K562 (cell line): ENCODE results near the gene ANKRD11. TPM values are rescaled to one million over a fixed set of nuclear protein-coding genes. Genes with fewer than 3 reads are reported as not detected.
A peak's percentile ranks its signal among the peaks of the same experiment; 100 is the strongest.

ENCODE experiments used
- ATAC-seq: fragments of 200-7000 bp; cut with Tn5 transposase; 3 replicates; pipeline ENCODE4 v1.9.1; 2020; ENCODE audit warnings: moderate library complexity
- BruUV-seq: library from RNA; stranded (reverse); fragments of 400-500 nt; replicated peaks from 2 replicates; lab custom pipeline; 2021; lab: Mats Ljungman, UMichigan
- CTCF ChIA-PET: fragments of 300-600 bp; formaldehyde crosslinking; extraction: SDS; loops from one replicate; lab custom pipeline; 2021; ENCODE audit warnings: low intra/inter-chr PET ratio; lab: Yijun Ruan, JAX
- POLR2A ChIA-PET: fragments of 300-600, 350-650 bp; sonication (Branson Sonifier 250); formaldehyde crosslinking; extraction: SDS; loops from one replicate; lab custom pipeline; 2021; ENCODE audit warnings: antibody characterized with exemption, inconsistent platforms; lab: Yijun Ruan, JAX
- DNase-seq, 4 experiments: peaks; one replicate each; pipeline versions ENCODE4 v3.0.0 to v3.0.0-alpha.2; 2011 to 2018; ENCODE audit warnings: low spot score in 3 of 4, mixed read lengths in 3 of 4; ENCODE audit errors: extremely low read depth in 1 of 4
- FAIRE-seq: peaks from 2 replicates; lab custom pipeline; 2011; peaks lifted over from hg19 to GRCh38; lab: Jason Lieb, UNC
- H2AFZ ChIP-seq: 2 replicates; pipeline ENCODE4 v1.6.0; 2011; ENCODE audit warnings: low read depth, low read length, control low read depth, inconsistent platforms
- H3K27ac ChIP-seq: fragments of 200-600 bp; 3 replicates; pipeline ENCODE4 v1.8.0; 2011; ENCODE audit warnings: low read depth, mild to moderate bottlenecking, control low read depth, inconsistent platforms, low read length, moderate library complexity, mixed read lengths; ENCODE audit errors: extremely low read depth
- H3K27me3 ChIP-seq, 2 experiments: fragments of 300-600 bp in 1 of 2; 2 replicates in 1 of 2; 3 replicates in 1 of 2; pipeline versions ENCODE4 v1.6.0 to v1.8.0; 2011; ENCODE audit warnings: inconsistent platforms in 2 of 2, low read length in 2 of 2, mild to moderate bottlenecking in 1 of 2, mixed read lengths in 1 of 2, moderate library complexity in 1 of 2; ENCODE audit not compliant: control insufficient read depth in 2 of 2, insufficient read depth in 2 of 2
- H3K36me3 ChIP-seq: fragments of 300-600 bp; 3 replicates; pipeline ENCODE4 v1.8.0; 2011; ENCODE audit warnings: mild to moderate bottlenecking, low read length, inconsistent platforms; ENCODE audit not compliant: control insufficient read depth, insufficient read depth
- H3K4me1 ChIP-seq, 2 experiments: fragments of 200-600 bp in 1 of 2; replicated peaks in 1 of 2; 2 replicates in 1 of 2; 3 replicates in 1 of 2; pipeline versions ENCODE4 v1.5.1 to v1.8.0; 2011; ENCODE audit warnings: inconsistent platforms in 2 of 2, low read length in 2 of 2, mild to moderate bottlenecking in 1 of 2, mixed read lengths in 1 of 2, moderate library complexity in 1 of 2; ENCODE audit not compliant: control insufficient read depth in 2 of 2, insufficient read depth in 2 of 2
- H3K4me2 ChIP-seq: 2 replicates; pipeline ENCODE4 v1.6.1; 2011; ENCODE audit warnings: low read length, control low read depth, inconsistent platforms, mixed read lengths; ENCODE audit not compliant: insufficient read depth
- H3K4me3 ChIP-seq: fragments of 200-600 bp; sonication (generic), shearing (Covaris generic); 2 replicates; pipeline ENCODE4 v1.5.1; 2016; ENCODE audit warnings: control low read depth, inconsistent platforms
- H3K79me2 ChIP-seq: fragments of 200-600 bp; 3 replicates; pipeline ENCODE4 v1.8.0; 2011; ENCODE audit warnings: low read length, inconsistent platforms; ENCODE audit not compliant: control insufficient read depth, insufficient read depth
- H3K9ac ChIP-seq, 2 experiments: 2 replicates each; pipeline versions ENCODE4 v1.6.0 to v1.6.1; 2011; ENCODE audit warnings: low read depth in 2 of 2, low read length in 2 of 2, control low read depth in 1 of 2, inconsistent platforms in 1 of 2, mild to moderate bottlenecking in 1 of 2, mixed read lengths in 1 of 2; ENCODE audit not compliant: insufficient read depth in 1 of 2
- H3K9me1 ChIP-seq: one replicate; pipeline ENCODE4 v1.6.0; 2011; ENCODE audit warnings: inconsistent platforms, mild to moderate bottlenecking, low read length, moderate library complexity; ENCODE audit not compliant: control insufficient read depth, insufficient read depth
- H3K9me3 ChIP-seq: replicated peaks from 2 replicates; pipeline ENCODE4 v1.5.1; 2011; ENCODE audit warnings: low read depth, low read length, inconsistent platforms; ENCODE audit not compliant: control insufficient read depth, insufficient read depth
- H4K20me1 ChIP-seq: replicated peaks from 2 replicates; pipeline ENCODE4 v1.6.1; 2011; ENCODE audit warnings: low read length, inconsistent platforms, mixed read lengths; ENCODE audit not compliant: control insufficient read depth, insufficient read depth
- HEY1 ChIP-seq: fragments of 250-450 bp; sonication (Bioruptor Pico); IDR thresholded peaks from 2 replicates; pipeline ENCODE4 v1.5.0; 2020; ENCODE audit warnings: mild to moderate bottlenecking, moderate library complexity, borderline replicate concordance
- IFI16 ChIP-seq: fragments of 250-450 bp; sonication (Bioruptor Pico); IDR thresholded peaks from 2 replicates; pipeline ENCODE4 v2.1.2; 2022; ENCODE audit warnings: mild to moderate bottlenecking, inconsistent platforms
- KLF1 ChIP-seq: fragments of 450-650 bp; IDR thresholded peaks from 2 replicates; pipeline ENCODE4 v1.6.1; 2016; ENCODE audit warnings: missing genetic modification characterization, missing compliant biosample characterization
- PHB ChIP-seq: fragments of 250-450 bp; sonication (Bioruptor Pico); IDR thresholded peaks from 2 replicates; pipeline ENCODE4 v1.5.0; 2021
- PHF20 ChIP-seq: fragments of 450-650 bp; IDR thresholded peaks from 2 replicates; pipeline ENCODE4 v1.6.1; 2018; ENCODE audit not compliant: partially characterized antibody
- POLR2A ChIP-seq: fragments of 450-650 bp; conservative IDR thresholded peaks from 2 replicates; pipeline ENCODE4 v1.6.1; 2016
- POLR2G ChIP-seq: fragments of 200-400 bp; formaldehyde crosslinking; IDR thresholded peaks from 2 replicates; pipeline ENCODE4 v1.6.1; 2017; ENCODE audit warnings: low read depth, mild to moderate bottlenecking, antibody characterized with exemption, low read length, moderate library complexity
- POLR3G ChIP-seq: IDR thresholded peaks from 2 replicates; pipeline ENCODE4 v1.6.1; 2011; ENCODE audit not compliant: insufficient read length, insufficient replicate concordance; ENCODE audit errors: extremely low read depth
- RBM22 ChIP-seq: fragments of 200-400 bp; formaldehyde crosslinking; IDR thresholded peaks from 2 replicates; pipeline ENCODE4 v1.6.1; 2018; ENCODE audit warnings: low read length, low read depth; ENCODE audit not compliant: poor library complexity, severe bottlenecking
- SMARCA5 ChIP-seq: fragments of 450-650 bp; IDR thresholded peaks from 2 replicates; pipeline ENCODE4 v1.6.1; 2016
- ZNF124 ChIP-seq: sonication (generic); formaldehyde crosslinking; IDR thresholded peaks from 2 replicates; pipeline ENCODE4 v1.8.1; 2022; ENCODE audit warnings: missing genetic modification reagents
- ZNF444 ChIP-seq: fragments of 250-450 bp; sonication (Bioruptor Pico); IDR thresholded peaks from 2 replicates; pipeline ENCODE4 v1.4.0; 2020; ENCODE audit warnings: mild to moderate bottlenecking, moderate library complexity
- WGBS: fragments of 100-300 bp; shearing (Covaris generic); methylation state at CpG from one replicate; pipeline ENCODE4 v1.1.6; 2016; ENCODE audit warnings: low coverage, mixed read lengths; ENCODE audit not compliant: insufficient coverage; ENCODE audit errors: missing lambda C conversion rate; 5-methylcytosine and 5-hydroxymethylcytosine counted together
- in situ Hi-C: fragments of 300-500 bp; cut with MboI; formaldehyde crosslinking; loops from 4 replicates; pipeline ENCODE4 v1.15.0; 2018; ENCODE audit warnings: inconsistent platforms, mixed read lengths
- intact Hi-C: fragments of 100-400 bp; cut with micrococcal nuclease; formaldehyde crosslinking; loops from 2 replicates; pipeline ENCODE4 v1.14.2; 2022
- polyA plus RNA-seq, 8 experiments: library from polyadenylated mRNA; depleted of rRNA in 4 of 8; stranded (reverse) in 5 of 8; unstranded in 3 of 8; fragments of >200 nt; fragmentation: Nextera tagmentation in 2 of 8; fragmentation: Illumina TruSeq in 1 of 8; extraction: Ambion mirVana in 2 of 8; extraction: Trizol in 1 of 8; gene quantifications; 2 replicates each; pipeline versions ENCODE4 v1.2.1 to v1.2.3, GENCODE V29; 2011 to 2014; ENCODE audit warnings: inconsistent platforms in 1 of 8, missing spikeins in 1 of 8
- total RNA-seq, 7 experiments: library from RNA; depleted of rRNA in 6 of 7; stranded (reverse); fragments of >200 nt in 6 of 7; fragmentation: Illumina TruSeq in 2 of 7; extraction: Trizol in 2 of 7; gene quantifications; 2 replicates each; pipeline versions ENCODE4 v1.2.1 to v1.2.3, GENCODE V29; 2011 to 2021; ENCODE audit warnings: low replicate concordance in 1 of 7
- TF ChIP-seq, protein P1 (sequence below), 3 experiments: IDR thresholded peaks in 2 of 3; conservative IDR thresholded peaks in 1 of 3; 2 replicates each; pipeline ENCODE4 v1.5.1; 2011 to 2012; ENCODE audit warnings: low read length in 3 of 3, mild to moderate bottlenecking in 3 of 3, control low read depth in 2 of 3, improper control_type of control experiment in 1 of 3, inconsistent platforms in 1 of 3, low read depth in 1 of 3, mixed read lengths in 1 of 3, moderate library complexity in 1 of 3; ENCODE audit not compliant: insufficient read depth in 2 of 3

The ANKRD11 gene
- total and polyA plus RNA-seq, 9 of the 15 experiments (the other 6 are each of a cell fraction or from before 2014, with no cell fraction given) = 4.7 to 126 (median 31.7) TPM

DNA sequence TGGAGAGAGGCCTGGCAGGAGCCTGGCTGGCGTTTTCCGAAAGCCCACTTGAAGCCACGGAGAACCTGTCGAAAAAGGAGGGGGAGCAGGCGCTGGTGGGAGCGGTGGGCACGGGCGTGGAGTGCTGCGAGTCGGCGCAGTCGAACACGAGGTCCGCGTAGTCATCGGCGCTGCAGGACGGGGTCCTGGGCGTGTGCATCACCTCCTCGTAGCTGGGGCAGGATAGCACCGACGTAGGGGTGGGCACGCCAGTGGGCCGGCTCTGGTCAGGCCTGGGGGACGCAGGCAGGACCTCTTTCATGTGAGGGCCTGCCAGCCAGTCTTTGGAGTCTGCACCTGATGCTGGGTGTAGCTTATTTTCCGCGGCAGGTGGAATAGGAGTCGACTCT is 209.2 kb downstream of the ANKRD11 start:
- intact Hi-C loops = no loop called here
- CTCF ChIA-PET = no interaction called here
- Histone ChIP-seq H3K4me2 (no peak overlapping the region), H4K20me1 (no peaks in the 10 kb centered on the region), H3K27me3 (no peaks in the 10 kb centered on the region), H3K9me3 (peaks cover 11% of the 10 kb centered on the region), H3K36me3 (peaks cover 88% of the 10 kb centered on the region), H3K4me1 (peaks cover 0 to 14% of the 10 kb centered on the region in 2 experiments; a peak in 1 of 5 replicates), H2AFZ (no peak overlapping the region), H3K4me3 (no peak overlapping the region), H3K9ac (no peak overlapping the region; a peak in 1 of 4 replicates), H3K79me2 (no peaks in the 10 kb centered on the region), H3K9me1 (no peaks in the 10 kb centered on the region), H3K27ac (no peak overlapping the region)
- ATAC-seq (no peak), FAIRE-seq (no peak), DNase-seq (no peak)
- TF ChIP-seq RBM22 (peak; percentile 94), POLR2G (peak; percentile 62), PHF20 (no peak)
- WGBS = 100% methylated on average over 6 of the region's 28 CpGs
- POLR2A ChIA-PET = interaction anchor here (1.0 kb wide), 1 partner anchor 15 kb away, joined by 3 read pairs; no protein-coding TSS in a partner anchor
- in situ Hi-C loops = no loop called here
- BruUV-seq = no TSS peak

DNA sequence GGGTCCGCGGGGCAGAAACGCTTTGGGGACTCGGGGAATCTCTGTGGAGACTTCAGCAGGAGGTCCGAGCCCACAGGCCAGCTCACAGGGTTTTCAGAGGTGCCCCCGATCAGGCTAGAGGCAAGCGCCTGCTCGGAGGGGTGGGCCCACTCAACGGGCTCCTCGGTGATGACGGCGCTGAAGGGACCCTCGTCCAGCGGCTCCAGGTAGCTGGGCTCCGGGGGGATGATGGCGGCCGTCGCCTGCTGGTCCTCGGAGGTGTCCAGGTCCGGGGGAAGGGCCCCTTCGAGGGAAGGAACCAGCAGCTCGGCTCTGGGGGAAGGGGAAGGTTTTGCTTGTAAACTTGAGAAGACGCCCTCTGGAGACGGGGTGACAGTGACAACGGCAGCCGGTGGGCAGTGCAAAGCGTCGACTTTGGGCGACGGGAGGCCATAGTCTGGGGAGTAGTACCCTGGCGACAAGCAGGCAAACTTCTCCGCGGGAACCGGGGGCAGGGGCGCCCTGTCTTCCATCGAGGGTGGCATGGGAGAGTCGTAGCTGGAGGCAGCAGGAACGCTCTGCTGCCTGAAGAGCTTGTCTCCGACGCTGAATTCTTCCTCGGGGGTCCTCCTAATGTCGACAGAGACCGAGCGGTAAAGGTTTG is 209.7 kb downstream of the ANKRD11 start:
- Histone ChIP-seq H3K4me1 (peaks cover 0 to 17% of the 10 kb centered on the region in 2 experiments; a peak in 1 of 5 replicates), H4K20me1 (no peaks in the 10 kb centered on the region), H3K9me1 (peaks cover 3% of the 10 kb centered on the region), H2AFZ (no peak overlapping the region), H3K79me2 (no peaks in the 10 kb centered on the region; the same call in 2 of the 3 replicates), H3K27me3 (no peaks in the 10 kb centered on the region), H3K4me3 (no peak overlapping the region), H3K4me2 (no peak overlapping the region), H3K9ac (no peak overlapping the region; a peak in 1 of 4 replicates), H3K9me3 (peaks cover 9% of the 10 kb centered on the region), H3K36me3 (peaks cover 88% of the 10 kb centered on the region), H3K27ac (no peak overlapping the region)
- no TSS peak for BruUV-seq
- in situ Hi-C loops = no loop called here
- WGBS = 94% methylated on average over 19 of the region's 44 CpGs
- CTCF ChIA-PET = no interaction called here
- no peak for DNase-seq
- POLR2A ChIA-PET = interaction anchor here (1.0 kb wide), 2 partner anchors 16 kb away, joined by 3 read pairs; no protein-coding TSS in a partner anchor
- no peak for ATAC-seq
- FAIRE-seq = no peak
- intact Hi-C loops = no loop called here
- no peak for TF ChIP-seq HEY1
- TF ChIP-seq POLR2A = 0 out of 2 replicates have a peak, but pooled peaks have one; percentile 23
- TF ChIP-seq SMARCA5 = no peak
- TF ChIP-seq, protein P1, sequence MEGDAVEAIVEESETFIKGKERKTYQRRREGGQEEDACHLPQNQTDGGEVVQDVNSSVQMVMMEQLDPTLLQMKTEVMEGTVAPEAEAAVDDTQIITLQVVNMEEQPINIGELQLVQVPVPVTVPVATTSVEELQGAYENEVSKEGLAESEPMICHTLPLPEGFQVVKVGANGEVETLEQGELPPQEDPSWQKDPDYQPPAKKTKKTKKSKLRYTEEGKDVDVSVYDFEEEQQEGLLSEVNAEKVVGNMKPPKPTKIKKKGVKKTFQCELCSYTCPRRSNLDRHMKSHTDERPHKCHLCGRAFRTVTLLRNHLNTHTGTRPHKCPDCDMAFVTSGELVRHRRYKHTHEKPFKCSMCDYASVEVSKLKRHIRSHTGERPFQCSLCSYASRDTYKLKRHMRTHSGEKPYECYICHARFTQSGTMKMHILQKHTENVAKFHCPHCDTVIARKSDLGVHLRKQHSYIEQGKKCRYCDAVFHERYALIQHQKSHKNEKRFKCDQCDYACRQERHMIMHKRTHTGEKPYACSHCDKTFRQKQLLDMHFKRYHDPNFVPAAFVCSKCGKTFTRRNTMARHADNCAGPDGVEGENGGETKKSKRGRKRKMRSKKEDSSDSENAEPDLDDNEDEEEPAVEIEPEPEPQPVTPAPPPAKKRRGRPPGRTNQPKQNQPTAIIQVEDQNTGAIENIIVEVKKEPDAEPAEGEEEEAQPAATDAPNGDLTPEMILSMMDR (IDR thresholded peaks at IDR 0.05 in 2 of 3, conservative IDR thresholded peaks at IDR 0.05 in 1 of 3; ENCODE audit: insufficient read depth in 2 of 3, low read depth in 1 of 3, low read length in 3 of 3) = no peak
- TF ChIP-seq POLR2G = peak; percentile 55
- TF ChIP-seq ZNF444 (CRISPR knock-in tag) = no peak
- TF ChIP-seq IFI16 = no peak
- no peak for TF ChIP-seq PHB (CRISPR knock-in tag)
- no peak for TF ChIP-seq KLF1
- no peak for TF ChIP-seq POLR3G
- no peak for TF ChIP-seq ZNF124
